Spleen (tissue), 11 donors: ENCODE measurements around the gene MACROD2. TPM values are rescaled to one million over a fixed set of nuclear protein-coding genes. Genes with fewer than 3 reads are reported as not detected.

ENCODE experiments used
- DNase-seq: peaks from one replicate; pipeline ENCODE4 v3.0.0-alpha.2; 2020
- H3K27ac ChIP-seq, 8 donors: fragments of 200-600 bp; sonication (generic) in 7 of 8; 1 replicate in 4 of 8; 2 replicates in 4 of 8; pipeline versions ENCODE4 v1.5.0 to v1.8.0; 2016 to 2021; ENCODE audit warnings: inconsistent platforms in 4 of 8, mild to moderate bottlenecking in 4 of 8, moderate library complexity in 1 of 8
- H3K27me3 ChIP-seq, 7 donors: fragments of 200-600 bp; sonication (generic) in 6 of 7; replicated peaks in 1 of 7; 1 replicate in 4 of 7; 2 replicates in 3 of 7; pipeline versions ENCODE4 v1.5.0 to v1.8.0; 2016 to 2021; ENCODE audit warnings: inconsistent platforms in 3 of 7, mild to moderate bottlenecking in 1 of 7
- H3K36me3 ChIP-seq, 6 donors: fragments of 200-600 bp; sonication (generic) in 5 of 6; 1 replicate in 4 of 6; 2 replicates in 2 of 6; pipeline versions ENCODE4 v1.5.0 to v1.8.0; 2016 to 2021; ENCODE audit warnings: inconsistent platforms in 2 of 6
- H3K4me1 ChIP-seq, 6 donors: fragments of 200-600 bp; sonication (generic) in 5 of 6; 1 replicate in 3 of 6; 2 replicates in 3 of 6; pipeline versions ENCODE4 v1.5.0 to v1.8.0; 2016 to 2021; ENCODE audit warnings: inconsistent platforms in 3 of 6
- H3K4me3 ChIP-seq, 8 donors: fragments of 200-600 bp; sonication (generic) in 7 of 8; 1 replicate in 4 of 8; 2 replicates in 4 of 8; pipeline versions ENCODE4 v1.5.0 to v1.8.0; 2016 to 2021; ENCODE audit warnings: inconsistent platforms in 4 of 8, mild to moderate bottlenecking in 4 of 8, moderate library complexity in 2 of 8
- H3K9me3 ChIP-seq, 8 donors: fragments of 200-600 bp; sonication (generic) in 7 of 8; 1 replicate in 4 of 8; 2 replicates in 4 of 8; pipeline versions ENCODE4 v1.5.0 to v1.8.0; 2016 to 2021; ENCODE audit warnings: inconsistent platforms in 4 of 8
- CTCF ChIP-seq, 11 experiments: fragments of 200-600 bp in 7 of 11; fragments of 450-650 bp in 4 of 11; sonication (generic) in 4 of 11; IDR thresholded peaks in 8 of 11; conservative IDR thresholded peaks in 3 of 11; 1 replicate in 7 of 11; 2 replicates in 4 of 11; pipeline versions ENCODE4 v1.4.0 to v1.8.0; 2016 to 2021; ENCODE audit warnings: antibody characterized with exemption in 11 of 11, inconsistent platforms in 4 of 11, mild to moderate bottlenecking in 1 of 11
- POLR2A ChIP-seq, 3 donors: fragments of 450-650 bp; IDR thresholded peaks; one replicate each; pipeline ENCODE4 v1.5.1; 2017; ENCODE audit warnings: antibody characterized with exemption in 3 of 3, mild to moderate bottlenecking in 1 of 3
- POLR2AphosphoS5 ChIP-seq, 3 donors: sonication (generic); formaldehyde crosslinking; IDR thresholded peaks; one replicate each; pipeline ENCODE4 v1.5.1; 2017; ENCODE audit warnings: antibody characterized with exemption in 3 of 3
- WGBS, 5 donors: extraction: QIAGEN DNeasy Blood & Tissue Kit in 3 of 5; methylation state at CpG; one replicate each; pipeline versions ENCODE4 v1.1.5 to v1.1.7; 2013 to 2018; 5-methylcytosine and 5-hydroxymethylcytosine counted together
- intact Hi-C: fragments of 100-400 bp; cut with DNase I; formaldehyde crosslinking; loops from one replicate; pipeline ENCODE4 v1.15.0; 2023; ENCODE audit warnings: low total_unique reads
- polyA plus RNA-seq, 3 donors: library from polyadenylated mRNA; stranded (reverse); fragments of 200-250 nt; gene quantifications; one replicate each; pipeline ENCODE4 v1.2.1, GENCODE V29; 2013
- total RNA-seq, 7 donors: library from RNA; depleted of rRNA in 3 of 7; stranded (reverse); fragments of >200 nt in 3 of 7; fragmentation: NEBNext Ultra II Directional in 4 of 7; extraction: Animal tissue kit (Norgen Biotek cat#: 25700) in 4 of 7; gene quantifications; one replicate each; pipeline versions ENCODE4 v1.1.0 to v1.2.1, GENCODE V29; 2016 to 2021
- donor health status: healthy with polysubstance abuse.
- donor health status: DM: no; HTN: no; CAD: no; lungs with moderate emphysema.
- donor health status: DM: no; HTN: no; CAD: no.
- donor health status: Bipolar disorder and iron deficiency.
- donor health status: healthy.
- donor health status: DM: no; HTN: no; CAD: no.
- donor health status: DM: yes; HTN: yes; CAD: no.

MACROD2 gene
- total and polyA plus RNA-seq, 10 donors, result 1.5 to 4.7 (median 3.4) TPM

GRCh38 chr20:14284443-14284842 is 289.1 kb downstream of the MACROD2 start:
- WGBS, 5 donors, result 67 to 87% (median 75%) methylated on average over 1 of the region's 1 CpG
- no peaks in the 10 kb centered on the region for H3K9me3 ChIP-seq
- intact Hi-C loops, result no loop called here
- no peak overlapping the region for H3K4me3 ChIP-seq
- H3K27ac ChIP-seq, result no peak overlapping the region
- no peaks in the 10 kb centered on the region for H3K36me3 ChIP-seq
- H3K27me3 ChIP-seq, result no peaks in the 10 kb centered on the region
- no peak for DNase-seq
- no peaks in the 10 kb centered on the region for H3K4me1 ChIP-seq
- TF ChIP-seq POLR2AphosphoS5 (IDR thresholded peaks at IDR 0.05) (no peak), CTCF (IDR thresholded peaks at IDR 0.05 in 8 of 11, conservative IDR thresholded peaks at IDR 0.05 in 3 of 11) (no peak), POLR2A (IDR thresholded peaks at IDR 0.05) (no peak)

- Histone ChIP-seq H3K27ac (no peak overlapping the region), H3K36me3 (no peaks in the 10 kb centered on the region), H3K27me3 (no peaks in the 10 kb centered on the region), H3K9me3 (no peaks in the 10 kb centered on the region), H3K4me3 (no peak overlapping the region), H3K4me1 (no peaks in the 10 kb centered on the region)
- no peak for TF ChIP-seq POLR2AphosphoS5 (IDR thresholded peaks at IDR 0.05)
- no peak for TF ChIP-seq POLR2A (IDR thresholded peaks at IDR 0.05)
- no peak for TF ChIP-seq CTCF (IDR thresholded peaks at IDR 0.05 in 8 of 11, conservative IDR thresholded peaks at IDR 0.05 in 3 of 11)
- DNase-seq, result no peak
- 72 to 86% (median 79%) methylated on average over 3 of the region's 3 CpGs for WGBS, 5 donors
- intact Hi-C loops, result no loop called here
These were observed 293.3 kb downstream of the MACROD2 start for GRCh38 chr20:14288341-14289330.

GRCh38 chr20:14291502-14291901 is 296.2 kb downstream of the MACROD2 start:
- Histone ChIP-seq H3K27ac (no peak overlapping the region), H3K4me3 (no peak overlapping the region), H3K27me3 (no peaks in the 10 kb centered on the region), H3K9me3 (no peaks in the 10 kb centered on the region), H3K4me1 (no peaks in the 10 kb centered on the region), H3K36me3 (no peaks in the 10 kb centered on the region)
- DNase-seq, result no peak
- 79 to 88% (median 82%) methylated on average over 1 of the region's 1 CpG for WGBS, 5 donors
- intact Hi-C loops, result no loop called here
- TF ChIP-seq POLR2A (IDR thresholded peaks at IDR 0.05) (no peak), CTCF (IDR thresholded peaks at IDR 0.05 in 8 of 11, conservative IDR thresholded peaks at IDR 0.05 in 3 of 11) (no peak), POLR2AphosphoS5 (IDR thresholded peaks at IDR 0.05) (no peak)

GRCh38 chr20:14295238-14295637 is 299.9 kb downstream of the MACROD2 start:
- Histone ChIP-seq H3K4me3 (no peak overlapping the region), H3K36me3 (no peaks in the 10 kb centered on the region), H3K27me3 (no peaks in the 10 kb centered on the region), H3K9me3 (no peaks in the 10 kb centered on the region), H3K4me1 (no peaks in the 10 kb centered on the region), H3K27ac (no peak overlapping the region)
- TF ChIP-seq POLR2AphosphoS5 (IDR thresholded peaks at IDR 0.05), result no peak
- TF ChIP-seq CTCF (IDR thresholded peaks at IDR 0.05 in 8 of 11, conservative IDR thresholded peaks at IDR 0.05 in 3 of 11), result no peak
- TF ChIP-seq POLR2A (IDR thresholded peaks at IDR 0.05), result no peak
- intact Hi-C loops, result no loop called here
- WGBS, 5 donors, result 13 to 25% (median 18%) methylated on average over 2 of the region's 2 CpGs
- no peak for DNase-seq
